Testis (tissue), 3 donors: ENCODE results near the gene NUDT2. TPM values are rescaled to one million over a fixed set of nuclear protein-coding genes. Genes with fewer than 3 reads are reported as not detected.

ENCODE experiments used
- DNase-seq: peaks from one replicate; pipeline ENCODE4 v3.0.0-alpha.2; 2019
- H3K27ac ChIP-seq, 2 donors: fragments of 200-600 bp; sonication (generic); one replicate each; pipeline ENCODE4 v1.5.1; 2019
- H3K27me3 ChIP-seq: fragments of 200-600 bp; sonication (generic); one replicate; pipeline ENCODE4 v1.5.1; 2019
- H3K36me3 ChIP-seq: fragments of 200-600 bp; sonication (generic); one replicate; pipeline ENCODE4 v1.5.1; 2017; ENCODE audit warnings: low read depth; ENCODE audit errors: missing control alignments
- H3K4me1 ChIP-seq: fragments of 200-600 bp; sonication (generic); one replicate; pipeline ENCODE4 v1.5.1; 2019
- H3K4me3 ChIP-seq, 2 donors: fragments of 200-600 bp; sonication (generic); one replicate each; pipeline ENCODE4 v1.5.1; 2017 to 2019
- H3K9me3 ChIP-seq: fragments of 200-600 bp; sonication (generic); one replicate; pipeline ENCODE4 v1.5.1; 2017
- CTCF ChIP-seq, 3 experiments: fragments of 450-650 bp in 2 of 3; fragments of 200-600 bp in 1 of 3; sonication (generic) in 1 of 3; IDR thresholded peaks; one replicate each; pipeline ENCODE4 v1.5.1; 2016 to 2019; ENCODE audit warnings: antibody characterized with exemption in 3 of 3, mild to moderate bottlenecking in 2 of 3, moderate library complexity in 1 of 3
- POLR2A ChIP-seq: fragments of 450-650 bp; IDR thresholded peaks from one replicate; pipeline ENCODE4 v1.6.1; 2017; ENCODE audit warnings: antibody characterized with exemption, mild to moderate bottlenecking, moderate library complexity
- WGBS, 2 donors: methylation state at CpG; one replicate each; pipeline ENCODE4 v1.1.5; 2018; 5-methylcytosine and 5-hydroxymethylcytosine counted together
- intact Hi-C: fragments of 100-400 bp; cut with DNase I; formaldehyde crosslinking; loops from one replicate; pipeline ENCODE4 v1.15.1; 2023; ENCODE audit warnings: low total_unique reads
- polyA plus RNA-seq: library from polyadenylated mRNA; stranded (reverse); fragments of 350-450 nt; fragmentation: Illumina TruSeq; extraction: RNeasy Lipid Tissue Mini Kit (QIAGEN cat#74804); gene quantifications from one replicate; pipeline ENCODE4 v1.2.3, GENCODE V29; 2014; ENCODE audit warnings: low read depth, low replicate concordance; ENCODE audit not compliant: insufficient read depth
- total RNA-seq, 2 donors: library from RNA; depleted of rRNA; stranded (reverse); fragments of >200 nt; gene quantifications; one replicate each; pipeline ENCODE4 v1.2.3, GENCODE V29; 2016

The NUDT2 gene
- total and polyA plus RNA-seq, 3 donors from 2014 or later, result 16.7 to 21.1 (median 20.9) TPM

- Histone ChIP-seq H3K4me3 (peak overlapping the region; percentile 8 to 24), H3K27me3 (no peaks in the 10 kb centered on the region), H3K9me3 (no peaks in the 10 kb centered on the region), H3K27ac (no peak overlapping the region), H3K36me3 (no peaks in the 10 kb centered on the region), H3K4me1 (peaks cover 15% of the 10 kb centered on the region)
- DNase-seq, result peak; percentile 92
- 12 to 13% methylated on average over 35 of the region's 35 CpGs for WGBS, 2 donors
- intact Hi-C loops, result loop anchor here (5.0 kb wide), 1 partner anchor 47 kb away; no protein-coding TSS in a partner anchor
- TF ChIP-seq CTCF (IDR thresholded peaks at IDR 0.05) (peak; percentile 89 to 97 (median 90)), POLR2A (no peak)
Observed at GRCh38 chr9:34379334-34380033, 50.1 kb downstream of the NUDT2 start.

- no peak for TF ChIP-seq CTCF (IDR thresholded peaks at IDR 0.05)
- Histone ChIP-seq H3K4me1 (peaks cover 15% of the 10 kb centered on the region), H3K27ac (no peak overlapping the region), H3K36me3 (no peaks in the 10 kb centered on the region), H3K27me3 (no peaks in the 10 kb centered on the region), H3K9me3 (no peaks in the 10 kb centered on the region), H3K4me3 (peak overlapping the region in 1 of 2 donors; percentile 24)
- intact Hi-C loops, result no loop called here
- DNase-seq, result peak; percentile 21
- WGBS, 2 donors, result 7 to 36% methylated on average over 7 to 24 of the region's 24 CpGs
Observed at GRCh38 chr9:34380034-34380510, 50.7 kb downstream of the NUDT2 start.

GRCh38 chr9:34380511-34381315 is 51.3 kb downstream of the NUDT2 start:
- H3K27ac ChIP-seq, result no peak overlapping the region
- no peaks in the 10 kb centered on the region for H3K9me3 ChIP-seq
- TF ChIP-seq POLR2A (no peak), CTCF (IDR thresholded peaks at IDR 0.05) (no peak)
- H3K36me3 ChIP-seq, result no peaks in the 10 kb centered on the region
- peaks cover 15% of the 10 kb centered on the region for H3K4me1 ChIP-seq
- H3K27me3 ChIP-seq, result no peaks in the 10 kb centered on the region
- DNase-seq, result peak; percentile 78
- intact Hi-C loops, result no loop called here
- WGBS, 2 donors, result 7% methylated on average over 25 to 28 of the region's 59 CpGs
- H3K4me3 ChIP-seq, result peak overlapping the region; percentile 24 to 51

GRCh38 chr9:34381323-34381722 is 52.0 kb downstream of the NUDT2 start:
- WGBS, 2 donors, result 49 to 55% methylated on average over 17 of the region's 17 CpGs
- no peaks in the 10 kb centered on the region for H3K36me3 ChIP-seq
- H3K27ac ChIP-seq, result no peak overlapping the region
- no peak for TF ChIP-seq CTCF (IDR thresholded peaks at IDR 0.05)
- TF ChIP-seq POLR2A, result no peak
- H3K9me3 ChIP-seq, result no peaks in the 10 kb centered on the region
- H3K4me3 ChIP-seq, result peak overlapping the region; percentile 24 to 51
- H3K27me3 ChIP-seq, result no peaks in the 10 kb centered on the region
- intact Hi-C loops, result no loop called here
- peaks cover 9% of the 10 kb centered on the region for H3K4me1 ChIP-seq
- no peak for DNase-seq
